Testis (tissue), 3 donors: ENCODE data around the gene LPCAT3. TPM values are rescaled to one million over a fixed set of nuclear protein-coding genes. Genes with fewer than 3 reads are reported as not detected.
A peak's percentile ranks its signal among the peaks of the same experiment; 100 is the strongest.

Experiments
- DNase-seq: peaks from one replicate; pipeline ENCODE4 v3.0.0-alpha.2; 2019
- H3K27ac ChIP-seq, 2 donors: fragments of 200-600 bp; sonication (generic); one replicate each; pipeline ENCODE4 v1.5.1; 2019
- H3K27me3 ChIP-seq: fragments of 200-600 bp; sonication (generic); one replicate; pipeline ENCODE4 v1.5.1; 2019
- H3K36me3 ChIP-seq: fragments of 200-600 bp; sonication (generic); one replicate; pipeline ENCODE4 v1.5.1; 2017; ENCODE audit warnings: low read depth; ENCODE audit errors: missing control alignments
- H3K4me1 ChIP-seq: fragments of 200-600 bp; sonication (generic); one replicate; pipeline ENCODE4 v1.5.1; 2019
- H3K4me3 ChIP-seq, 2 donors: fragments of 200-600 bp; sonication (generic); one replicate each; pipeline ENCODE4 v1.5.1; 2017 to 2019
- H3K9me3 ChIP-seq: fragments of 200-600 bp; sonication (generic); one replicate; pipeline ENCODE4 v1.5.1; 2017
- POLR2A ChIP-seq: fragments of 450-650 bp; IDR thresholded peaks from one replicate; pipeline ENCODE4 v1.6.1; 2017; ENCODE audit warnings: antibody characterized with exemption, mild to moderate bottlenecking, moderate library complexity
- WGBS, 2 donors: methylation state at CpG; one replicate each; pipeline ENCODE4 v1.1.5; 2018; 5-methylcytosine and 5-hydroxymethylcytosine counted together
- intact Hi-C: fragments of 100-400 bp; cut with DNase I; formaldehyde crosslinking; loops from one replicate; pipeline ENCODE4 v1.15.1; 2023; ENCODE audit warnings: low total_unique reads
- polyA plus RNA-seq: library from polyadenylated mRNA; stranded (reverse); fragments of 350-450 nt; fragmentation: Illumina TruSeq; extraction: RNeasy Lipid Tissue Mini Kit (QIAGEN cat#74804); gene quantifications from one replicate; pipeline ENCODE4 v1.2.3, GENCODE V29; 2014; ENCODE audit warnings: low read depth, low replicate concordance; ENCODE audit not compliant: insufficient read depth
- total RNA-seq, 2 donors: library from RNA; depleted of rRNA; stranded (reverse); fragments of >200 nt; gene quantifications; one replicate each; pipeline ENCODE4 v1.2.3, GENCODE V29; 2016
- TF ChIP-seq, protein P1 (sequence below), 3 experiments: fragments of 450-650 bp in 2 of 3; fragments of 200-600 bp in 1 of 3; sonication (generic) in 1 of 3; IDR thresholded peaks; one replicate each; pipeline ENCODE4 v1.5.1; 2016 to 2019; ENCODE audit warnings: antibody characterized with exemption in 3 of 3, mild to moderate bottlenecking in 2 of 3, moderate library complexity in 1 of 3

LPCAT3 gene
- total and polyA plus RNA-seq, 3 donors from 2014 or later, result 26.0 to 33.2 (median 30.2) TPM

DNA sequence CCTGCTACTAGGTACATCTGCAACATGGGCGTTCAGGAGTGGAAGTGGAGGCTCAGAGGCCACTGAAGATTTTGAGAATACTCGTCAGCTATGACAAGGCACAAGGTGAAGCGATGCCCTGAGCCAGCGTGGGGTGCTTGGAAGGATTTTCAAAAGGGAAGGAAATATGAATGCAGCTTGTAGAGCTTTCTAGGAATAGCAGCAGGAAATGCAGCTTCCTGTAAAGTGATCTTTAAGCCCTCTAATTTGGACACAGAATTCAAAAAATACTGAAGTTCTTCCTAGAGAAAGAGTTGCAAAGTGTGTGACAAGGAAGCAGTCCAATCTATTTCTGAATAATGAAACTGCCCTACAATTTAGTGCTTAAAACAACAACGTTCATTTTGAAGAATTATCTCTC lies 29.0 kb upstream of the LPCAT3 start:
- DNase-seq, result no peak
- no peaks in the 10 kb centered on the region for H3K4me1 ChIP-seq
- no peaks in the 10 kb centered on the region for H3K36me3 ChIP-seq
- no peak for TF ChIP-seq POLR2A
- TF ChIP-seq, protein P1, sequence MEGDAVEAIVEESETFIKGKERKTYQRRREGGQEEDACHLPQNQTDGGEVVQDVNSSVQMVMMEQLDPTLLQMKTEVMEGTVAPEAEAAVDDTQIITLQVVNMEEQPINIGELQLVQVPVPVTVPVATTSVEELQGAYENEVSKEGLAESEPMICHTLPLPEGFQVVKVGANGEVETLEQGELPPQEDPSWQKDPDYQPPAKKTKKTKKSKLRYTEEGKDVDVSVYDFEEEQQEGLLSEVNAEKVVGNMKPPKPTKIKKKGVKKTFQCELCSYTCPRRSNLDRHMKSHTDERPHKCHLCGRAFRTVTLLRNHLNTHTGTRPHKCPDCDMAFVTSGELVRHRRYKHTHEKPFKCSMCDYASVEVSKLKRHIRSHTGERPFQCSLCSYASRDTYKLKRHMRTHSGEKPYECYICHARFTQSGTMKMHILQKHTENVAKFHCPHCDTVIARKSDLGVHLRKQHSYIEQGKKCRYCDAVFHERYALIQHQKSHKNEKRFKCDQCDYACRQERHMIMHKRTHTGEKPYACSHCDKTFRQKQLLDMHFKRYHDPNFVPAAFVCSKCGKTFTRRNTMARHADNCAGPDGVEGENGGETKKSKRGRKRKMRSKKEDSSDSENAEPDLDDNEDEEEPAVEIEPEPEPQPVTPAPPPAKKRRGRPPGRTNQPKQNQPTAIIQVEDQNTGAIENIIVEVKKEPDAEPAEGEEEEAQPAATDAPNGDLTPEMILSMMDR (IDR thresholded peaks at IDR 0.05), result no peak
- H3K27ac ChIP-seq, result no peak overlapping the region
- H3K27me3 ChIP-seq, result no peaks in the 10 kb centered on the region
- intact Hi-C loops, result no loop called here
- no peaks in the 10 kb centered on the region for H3K9me3 ChIP-seq
- 71 to 72% methylated on average over 5 of the region's 5 CpGs for WGBS, 2 donors
- H3K4me3 ChIP-seq, result no peak overlapping the region

DNA sequence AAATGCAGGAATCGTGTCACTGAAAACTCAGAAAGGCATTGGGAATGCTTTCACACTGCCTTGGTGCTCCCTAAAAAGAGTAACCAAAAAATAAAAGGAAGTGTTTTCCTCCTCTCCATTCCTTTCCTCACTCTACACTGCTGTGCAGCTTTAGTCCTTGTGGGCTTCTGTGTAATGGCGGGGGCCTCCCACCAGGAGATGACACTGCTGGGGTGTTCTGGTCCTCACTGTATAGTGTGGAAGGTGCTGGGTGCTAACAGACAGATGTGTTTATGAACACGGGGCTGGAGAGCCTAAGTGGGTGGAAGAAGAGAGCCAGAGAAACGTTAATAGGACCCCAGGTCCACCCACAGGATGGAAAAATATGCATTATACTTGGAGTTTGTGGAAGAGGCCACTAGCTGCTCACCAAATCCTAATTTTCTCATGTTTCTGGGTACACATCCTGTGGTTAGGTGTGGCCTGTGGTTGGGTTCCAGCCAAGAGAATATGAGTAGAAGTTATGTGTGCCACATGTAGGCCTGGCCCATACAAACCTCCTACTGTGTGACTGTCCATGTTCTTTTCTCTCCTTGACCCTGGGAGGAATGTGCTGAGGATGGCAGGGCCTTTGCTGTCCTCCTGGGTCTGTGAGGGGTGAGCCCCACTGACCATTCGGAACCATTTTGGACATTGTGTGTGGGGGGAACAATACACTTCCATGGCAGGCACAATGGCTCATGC lies 28.3 kb upstream of the LPCAT3 start:
- no peak for TF ChIP-seq POLR2A
- TF ChIP-seq, protein P1 (IDR thresholded peaks at IDR 0.05), result no peak
- H3K9me3 ChIP-seq, result no peaks in the 10 kb centered on the region
- WGBS, 2 donors, result 86 to 91% methylated on average over 4 to 5 of the region's 5 CpGs
- intact Hi-C loops, result no loop called here
- H3K4me3 ChIP-seq, result no peak overlapping the region
- no peaks in the 10 kb centered on the region for H3K36me3 ChIP-seq
- H3K4me1 ChIP-seq, result no peaks in the 10 kb centered on the region
- DNase-seq, result no peak
- H3K27ac ChIP-seq, result no peak overlapping the region
- no peaks in the 10 kb centered on the region for H3K27me3 ChIP-seq

DNA sequence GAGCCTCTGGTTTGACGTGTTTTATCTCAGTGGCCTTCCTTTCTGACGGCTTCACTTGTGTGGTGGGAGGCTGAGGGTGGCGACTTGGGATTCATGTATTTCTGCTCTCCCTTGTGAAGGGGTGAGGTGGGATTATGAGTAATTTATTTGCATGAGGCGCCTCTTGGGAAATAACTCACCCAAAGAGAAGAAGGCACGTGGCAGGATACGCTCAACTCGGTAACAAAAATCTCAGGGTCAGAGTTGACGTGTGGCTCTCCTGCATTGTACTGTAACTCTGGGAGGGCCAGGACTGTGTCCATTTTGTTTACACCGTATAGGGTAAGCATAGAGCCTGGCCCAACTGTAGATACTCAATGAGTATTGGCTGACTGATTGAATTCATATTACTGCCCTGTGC lies 27.6 kb upstream of the LPCAT3 start:
- H3K4me1 ChIP-seq, result no peaks in the 10 kb centered on the region
- 86 to 92% methylated on average over 9 of the region's 9 CpGs for WGBS, 2 donors
- DNase-seq, result no peak
- no peaks in the 10 kb centered on the region for H3K36me3 ChIP-seq
- intact Hi-C loops, result no loop called here
- no peak overlapping the region for H3K27ac ChIP-seq
- no peaks in the 10 kb centered on the region for H3K9me3 ChIP-seq
- no peaks in the 10 kb centered on the region for H3K27me3 ChIP-seq
- TF ChIP-seq, protein P1 (IDR thresholded peaks at IDR 0.05), result no peak
- no peak for TF ChIP-seq POLR2A
- no peak overlapping the region for H3K4me3 ChIP-seq

DNA sequence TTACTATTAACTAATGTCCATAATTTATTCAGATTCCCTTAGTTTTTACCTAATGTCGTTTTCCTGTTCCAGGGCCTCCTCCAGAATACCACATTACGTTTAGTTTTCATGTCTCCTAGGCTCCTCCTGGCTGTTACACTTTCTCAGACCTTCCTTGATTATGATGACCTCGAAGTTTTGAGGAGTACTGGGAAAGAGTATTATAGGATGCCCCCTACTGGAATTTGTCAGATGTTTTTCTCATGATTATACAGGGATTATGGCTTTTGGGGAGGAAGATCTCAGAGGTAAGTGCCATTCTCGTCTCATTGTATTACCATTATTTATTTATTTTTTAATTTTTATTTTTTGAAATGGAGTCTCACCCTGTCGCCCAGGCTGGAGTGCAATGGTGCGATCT lies 24.6 kb upstream of the LPCAT3 start:
- intact Hi-C loops, result no loop called here
- TF ChIP-seq, protein P1 (IDR thresholded peaks at IDR 0.05), result peak; percentile 12 to 23 (median 22)
- TF ChIP-seq POLR2A, result no peak
- H3K36me3 ChIP-seq, result no peaks in the 10 kb centered on the region
- no peak overlapping the region for H3K27ac ChIP-seq
- no peak for DNase-seq
- WGBS, 2 donors, result 57 to 69% methylated on average over 6 of the region's 6 CpGs
- H3K9me3 ChIP-seq, result no peaks in the 10 kb centered on the region
- no peaks in the 10 kb centered on the region for H3K4me1 ChIP-seq
- H3K27me3 ChIP-seq, result no peaks in the 10 kb centered on the region
- no peak overlapping the region for H3K4me3 ChIP-seq

DNA sequence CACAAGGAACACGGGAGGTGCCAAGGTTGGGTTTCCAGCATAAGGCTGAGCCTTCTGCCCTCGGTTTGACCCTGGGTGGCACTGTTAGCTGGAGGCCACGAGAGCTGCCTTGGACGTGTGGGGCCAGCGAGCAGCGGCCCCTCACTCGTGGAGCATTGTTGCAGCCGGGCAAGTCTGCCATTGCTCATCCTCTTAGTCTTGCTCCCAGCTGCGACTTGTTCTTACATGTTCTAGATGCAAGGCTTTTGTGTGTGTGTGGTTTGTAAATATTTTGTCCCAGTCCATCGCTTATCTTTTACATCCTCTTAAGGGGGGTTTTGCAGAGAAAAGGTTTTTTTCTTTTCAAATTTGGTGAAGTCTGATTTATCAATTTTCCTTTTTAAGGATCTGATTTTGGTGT lies 21.1 kb upstream of the LPCAT3 start:
- intact Hi-C loops, result no loop called here
- 53 to 61% methylated on average over 10 of the region's 10 CpGs for whole genome bisulfite sequencing, 2 donors
- Histone ChIP-seq H3K4me1 (no peaks in the 10 kb centered on the region), H3K9me3 (no peaks in the 10 kb centered on the region), H3K36me3 (no peaks in the 10 kb centered on the region), H3K4me3 (no peak overlapping the region), H3K27ac (no peak overlapping the region), H3K27me3 (no peaks in the 10 kb centered on the region)
- TF ChIP-seq POLR2A, result no peak
- TF ChIP-seq, protein P1 (IDR thresholded peaks at IDR 0.05), result no peak
- DNase-seq, result no peak
